ENCODE results near the gene VTI1A.

The VTI1A gene

DNA sequence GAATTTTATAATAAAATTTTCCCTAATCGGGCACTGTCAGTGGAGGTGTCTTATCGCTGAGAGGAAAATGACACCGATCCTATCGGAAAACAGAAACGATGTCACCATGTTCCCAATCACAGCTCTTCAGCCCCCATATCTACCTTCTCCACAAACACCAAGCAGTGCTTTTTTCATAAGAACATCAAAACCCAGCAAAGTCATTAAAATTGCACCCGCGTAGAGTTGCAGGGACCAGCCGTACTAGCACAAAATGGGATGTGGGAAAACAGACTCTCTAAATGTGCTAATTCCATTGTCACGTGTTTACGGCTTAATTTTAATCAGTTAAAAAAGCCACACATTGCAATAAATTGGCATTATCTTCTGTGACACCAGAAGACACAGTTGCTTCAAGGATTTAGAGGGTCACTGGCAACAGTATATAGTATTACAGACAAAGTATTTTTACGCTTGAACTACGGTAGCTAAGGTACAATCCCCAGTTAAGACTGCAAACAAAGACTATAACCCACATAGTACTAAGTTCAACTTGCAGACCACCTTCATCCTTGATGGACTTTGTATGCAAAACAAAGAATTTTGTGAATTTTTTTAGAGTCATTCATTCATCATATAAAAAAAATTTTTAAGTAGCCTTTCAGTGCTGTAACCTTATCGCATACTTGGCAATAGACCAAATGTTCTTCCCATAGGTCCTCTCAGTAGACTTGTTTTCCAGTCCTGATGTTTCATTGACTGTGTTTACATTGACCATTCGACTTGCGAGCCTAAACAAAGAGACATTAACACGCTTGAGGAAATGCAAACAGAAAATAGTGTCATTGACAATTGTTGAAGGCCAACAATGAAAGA lies 116.0 kb downstream of the VTI1A start:
- DNase-seq (ENCODE audit: low read depth): no peak
- no peak for TF ChIP-seq CTCF (conservative IDR thresholded peaks at IDR 0.05; ENCODE audit: low read depth, low read length)
- H3K4me3 ChIP-seq (ENCODE audit: low read length): no peak overlapping the region

DNA sequence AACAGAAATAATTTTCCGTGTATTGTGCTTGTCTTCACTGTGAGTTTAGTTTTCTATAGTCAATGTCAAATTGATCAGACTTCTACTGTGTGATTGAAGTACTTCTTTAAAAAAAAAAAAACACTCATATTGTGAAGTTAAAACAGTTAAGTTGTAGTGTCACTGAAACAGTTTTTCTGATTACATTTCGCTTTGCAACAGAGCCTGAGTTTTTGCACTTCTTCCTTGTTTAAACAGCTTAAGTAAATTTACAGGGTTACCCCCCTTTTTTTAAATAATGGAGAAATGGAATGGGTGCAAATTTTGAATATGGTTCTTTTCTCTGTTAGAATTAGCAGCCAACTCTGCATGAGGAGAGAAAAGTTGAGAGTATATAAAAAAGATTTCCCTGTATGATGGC lies 117.3 kb downstream of the VTI1A start:
- no peak for TF ChIP-seq CTCF (conservative IDR thresholded peaks at IDR 0.05; ENCODE audit: low read depth, low read length)
- H3K4me3 ChIP-seq (ENCODE audit: low read length): no peak overlapping the region
- no peak for DNase-seq (ENCODE audit: low read depth)

DNA sequence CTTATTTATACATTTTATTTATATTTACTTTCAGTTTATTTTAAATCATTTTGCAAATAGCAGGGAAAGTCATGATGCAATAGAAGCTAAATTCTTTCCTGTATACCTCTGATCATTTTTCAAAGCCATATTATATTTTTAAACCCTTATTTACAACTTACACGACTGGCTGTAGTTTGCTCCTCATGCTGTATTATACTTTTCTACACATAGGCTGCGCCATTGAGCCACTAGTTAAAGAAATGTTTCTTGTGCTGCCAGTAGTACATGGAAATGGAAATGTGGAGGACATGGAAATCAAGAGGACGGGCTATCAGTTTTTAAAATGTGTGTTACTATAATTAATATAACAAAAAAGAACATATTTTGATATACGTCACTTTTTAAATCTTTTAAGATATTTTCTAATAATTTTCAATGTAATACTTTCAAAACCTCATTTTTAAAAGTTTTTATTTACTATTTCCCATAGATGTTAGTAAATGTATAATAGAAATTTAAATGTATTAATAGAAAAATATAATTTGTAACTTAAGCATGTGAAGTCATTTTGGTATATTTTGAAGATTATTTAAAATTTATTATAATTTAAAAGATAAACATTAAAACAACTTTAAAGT lies 118.5 kb downstream of the VTI1A start:
- no peak overlapping the region for H3K4me3 ChIP-seq (ENCODE audit: low read length)
- peak; percentile 78 for TF ChIP-seq CTCF (conservative IDR thresholded peaks at IDR 0.05; ENCODE audit: low read depth, low read length)
- no peak for DNase-seq (ENCODE audit: low read depth)

- no peak overlapping the region for H3K4me3 ChIP-seq (ENCODE audit: low read length)
- TF ChIP-seq CTCF (conservative IDR thresholded peaks at IDR 0.05; ENCODE audit: low read depth, low read length): no peak
- no peak for DNase-seq (ENCODE audit: low read depth)
Measured at GRCh38 chr10:112570585-112570984, 123.6 kb downstream of the VTI1A start.

DNA sequence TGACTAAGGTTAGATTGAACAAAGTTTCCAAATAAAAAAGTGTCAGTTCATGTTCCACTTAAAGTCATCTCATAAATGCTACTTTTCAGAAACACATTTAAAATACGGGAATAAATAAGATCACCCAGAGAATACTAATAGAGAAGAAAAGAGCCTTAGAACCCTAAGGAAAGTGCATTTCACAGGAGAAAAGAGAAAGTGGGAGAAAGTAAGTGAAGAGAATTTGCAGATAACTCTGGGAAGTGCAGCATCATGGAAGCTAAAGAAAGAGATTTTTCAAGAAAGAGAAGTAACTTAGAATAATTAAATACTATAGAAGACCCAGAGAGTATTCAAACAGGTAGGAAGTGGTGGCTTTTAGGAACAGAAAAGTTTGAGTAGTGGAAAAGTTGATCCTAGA lies 132.6 kb downstream of the VTI1A start:
- TF ChIP-seq CTCF (conservative IDR thresholded peaks at IDR 0.05; ENCODE audit: low read depth, low read length): no peak
- DNase-seq (ENCODE audit: low read depth): no peak
- no peak overlapping the region for H3K4me3 ChIP-seq (ENCODE audit: low read length)

DNA sequence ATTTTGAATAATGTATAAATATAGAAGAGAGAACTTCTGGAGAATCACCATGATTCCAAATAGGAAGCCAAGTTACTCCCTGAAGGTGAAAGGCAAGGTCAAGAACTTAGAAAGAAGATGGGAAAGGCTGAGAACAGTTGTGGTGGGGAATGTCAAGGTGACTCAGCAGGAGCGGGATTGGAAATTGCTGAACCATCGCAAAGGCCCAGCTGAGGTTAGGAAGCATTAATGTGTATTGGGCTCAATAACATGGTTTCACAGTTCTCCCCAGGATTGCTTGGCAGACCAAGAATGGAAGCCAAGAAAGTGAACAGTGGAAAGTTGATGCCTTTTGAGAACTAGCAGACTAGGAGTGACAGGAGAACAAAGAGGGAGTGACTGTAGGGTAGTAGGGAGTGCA lies 133.3 kb downstream of the VTI1A start:
- no peak for TF ChIP-seq CTCF (conservative IDR thresholded peaks at IDR 0.05; ENCODE audit: low read depth, low read length)
- DNase-seq (ENCODE audit: low read depth): no peak
- H3K4me3 ChIP-seq (ENCODE audit: low read length): no peak overlapping the region

- no peak for TF ChIP-seq CTCF (conservative IDR thresholded peaks at IDR 0.05; ENCODE audit: low read depth, low read length)
- no peak overlapping the region for H3K4me3 ChIP-seq (ENCODE audit: low read length)
- DNase-seq (ENCODE audit: low read depth): no peak
Measured at GRCh38 chr10:112581921-112582320, 134.9 kb downstream of the VTI1A start.
